H1 (cell line): Measurements from ENCODE around the gene ETNK1. TPM values are rescaled to one million over a fixed set of nuclear protein-coding genes. Genes with fewer than 3 reads are reported as not detected.
"Not testable (repeated sequence)": the region's sequence is repeated elsewhere in the genome, so short reads cannot be mapped to it uniquely, and the experiment has no call there.

Experiments
- CTCF ChIA-PET: fragments of 300-600 bp; sonication (Branson Sonifier 250); formaldehyde crosslinking; loops from one replicate; lab custom pipeline; 2021; ENCODE audit not compliant: partially characterized antibody; lab: Charles Lee
- POLR2A ChIA-PET: fragments of 300-600 bp; sonication (Branson Sonifier 250); formaldehyde crosslinking; loops from one replicate; lab custom pipeline; 2021; ENCODE audit warnings: inconsistent platforms; ENCODE audit not compliant: partially characterized antibody; lab: Charles Lee
- DNase-seq, 2 experiments: peaks; one replicate each; pipeline versions ENCODE4 v3.0.0 to v3.0.0-alpha.2; 2010 to 2022; ENCODE audit warnings: low spot score in 2 of 2, low read depth in 1 of 2, mixed read lengths in 1 of 2
- FAIRE-seq: peaks from 2 replicates; lab custom pipeline; 2011; peaks lifted over from hg19 to GRCh38; lab: Jason Lieb, UNC
- H2AFZ ChIP-seq: 2 replicates; pipeline ENCODE4 v1.8.1; 2012; ENCODE audit warnings: low read length, inconsistent platforms
- H2AK5ac ChIP-seq: 2 replicates; pipeline ENCODE4 v1.6.1; 2013; ENCODE audit warnings: low read depth, low read length
- H2BK120ac ChIP-seq: replicated peaks from 2 replicates; pipeline ENCODE3; 2013; ENCODE audit warnings: low read depth, low read length, inconsistent platforms
- H2BK12ac ChIP-seq: 2 replicates; pipeline ENCODE4 v1.6.1; 2013; ENCODE audit warnings: low read depth, low read length
- H2BK15ac ChIP-seq: 2 replicates; pipeline ENCODE4 v1.6.1; 2013; ENCODE audit warnings: low read length
- H2BK20ac ChIP-seq: 2 replicates; pipeline ENCODE4 v1.6.1; 2013; ENCODE audit warnings: low read length
- H2BK5ac ChIP-seq: 2 replicates; pipeline ENCODE4 v1.6.1; 2013; ENCODE audit warnings: low read depth, low read length
- H3K14ac ChIP-seq: 2 replicates; pipeline ENCODE4 v1.6.1; 2013; ENCODE audit warnings: inconsistent platforms; ENCODE audit not compliant: insufficient read length
- H3K18ac ChIP-seq: 2 replicates; pipeline ENCODE4 v1.6.1; 2013; ENCODE audit warnings: low read length; ENCODE audit errors: extremely low read depth
- H3K23ac ChIP-seq: 2 replicates; pipeline ENCODE4 v1.6.1; 2013; ENCODE audit warnings: inconsistent platforms; ENCODE audit not compliant: insufficient read length
- H3K23me2 ChIP-seq: 2 replicates; pipeline ENCODE4 v1.6.1; 2013; ENCODE audit warnings: low read depth, low read length
- H3K27ac ChIP-seq: 2 replicates; pipeline ENCODE4 v1.6.1; 2011; ENCODE audit warnings: low read depth, low read length, inconsistent platforms
- H3K27me3 ChIP-seq, 4 experiments: replicated peaks in 1 of 4; 1 replicate in 1 of 4; 2 replicates in 3 of 4; pipeline versions ENCODE4 v1.6.1 to v1.8.1; 2011 to 2013; ENCODE audit warnings: low read length in 3 of 4, mild to moderate bottlenecking in 3 of 4, inconsistent platforms in 2 of 4, mixed read lengths in 2 of 4, moderate library complexity in 1 of 4; ENCODE audit not compliant: control insufficient read depth in 3 of 4, insufficient read depth in 3 of 4; ENCODE audit errors: extremely low read depth in 1 of 4
- H3K36me3 ChIP-seq, 4 experiments: 2 replicates each; pipeline versions ENCODE4 v1.6.1 to v1.8.1; 2011 to 2013; ENCODE audit warnings: mild to moderate bottlenecking in 4 of 4, low read length in 3 of 4, moderate library complexity in 2 of 4, control low read depth in 1 of 4, inconsistent platforms in 1 of 4; ENCODE audit not compliant: insufficient read depth in 4 of 4, control insufficient read depth in 2 of 4
- H3K4ac ChIP-seq: replicated peaks from 2 replicates; pipeline ENCODE3; 2013; ENCODE audit warnings: low read length, low read depth, mixed read lengths, inconsistent platforms; ENCODE audit not compliant: insufficient read length
- H3K4me1 ChIP-seq, 4 experiments: replicated peaks in 1 of 4; 1 replicate in 1 of 4; 2 replicates in 3 of 4; pipeline versions ENCODE4 v1.6.1 to v1.8.1; 2011 to 2013; ENCODE audit warnings: low read length in 3 of 4, inconsistent platforms in 2 of 4, mixed read lengths in 1 of 4; ENCODE audit not compliant: insufficient read depth in 4 of 4, control insufficient read depth in 3 of 4
- H3K4me2 ChIP-seq, 2 experiments: 2 replicates each; pipeline versions ENCODE4 v1.6.1 to v1.8.1; 2011 to 2013; ENCODE audit warnings: low read depth in 2 of 2, low read length in 2 of 2, control low read depth in 1 of 2, inconsistent platforms in 1 of 2, mild to moderate bottlenecking in 1 of 2; ENCODE audit not compliant: insufficient read depth in 1 of 2
- H3K4me3 ChIP-seq, 4 experiments: fragments of 200-600, 300-600 bp in 1 of 4; sonication (generic), shearing (Covaris generic), sonication (Bioruptor Twin) in 1 of 4; 2 replicates each; pipeline versions ENCODE4 v1.5.1 to v1.8.1; 2011 to 2016; ENCODE audit warnings: low read length in 4 of 4, low read depth in 3 of 4, control low read depth in 2 of 4, inconsistent platforms in 2 of 4, mild to moderate bottlenecking in 2 of 4, mixed read lengths in 1 of 4, moderate library complexity in 1 of 4; ENCODE audit not compliant: insufficient read depth in 2 of 4; ENCODE audit errors: extremely low read depth in 1 of 4
- H3K56ac ChIP-seq: replicated peaks from 2 replicates; pipeline ENCODE3; 2013; ENCODE audit warnings: low read depth, mild to moderate bottlenecking, mixed read lengths, low read length, inconsistent platforms; ENCODE audit not compliant: insufficient read length
- H3K79me1 ChIP-seq: 2 replicates; pipeline ENCODE4 v1.6.1; 2013; ENCODE audit warnings: low read depth, low read length, control low read depth
- H3K79me2 ChIP-seq, 2 experiments: 2 replicates each; pipeline versions ENCODE4 v1.6.1 to v1.8.1; 2012 to 2013; ENCODE audit warnings: low read length in 2 of 2, mild to moderate bottlenecking in 2 of 2, inconsistent platforms in 1 of 2; ENCODE audit not compliant: insufficient read depth in 2 of 2, control insufficient read depth in 1 of 2
- H3K9ac ChIP-seq, 4 experiments: replicated peaks in 1 of 4; 1 replicate in 1 of 4; 2 replicates in 3 of 4; pipeline versions ENCODE4 v1.6.1 to v1.8.1; 2011 to 2013; ENCODE audit warnings: low read depth in 3 of 4, low read length in 3 of 4, control low read depth in 2 of 4, mild to moderate bottlenecking in 2 of 4, moderate library complexity in 2 of 4, inconsistent platforms in 1 of 4; ENCODE audit errors: extremely low read depth in 1 of 4
- H3K9me3 ChIP-seq, 2 experiments: 2 replicates each; pipeline versions ENCODE4 v1.6.1 to v1.8.1; 2012 to 2013; ENCODE audit warnings: mild to moderate bottlenecking in 2 of 2, moderate library complexity in 2 of 2, control low read depth in 1 of 2, inconsistent platforms in 1 of 2, low read depth in 1 of 2, low read length in 1 of 2, mixed read lengths in 1 of 2; ENCODE audit not compliant: insufficient read depth in 2 of 2
- H4K20me1 ChIP-seq, 2 experiments: replicated peaks in 1 of 2; 2 replicates each; pipeline versions ENCODE3 to v1.8.1; 2011 to 2013; ENCODE audit warnings: inconsistent platforms in 2 of 2, low read length in 2 of 2, mild to moderate bottlenecking in 1 of 2; ENCODE audit not compliant: insufficient read depth in 2 of 2, control insufficient read depth in 1 of 2
- H4K5ac ChIP-seq: 2 replicates; pipeline ENCODE4 v1.6.1; 2013; ENCODE audit warnings: low read length, low read depth, mixed read lengths, inconsistent platforms; ENCODE audit not compliant: insufficient read length
- H4K8ac ChIP-seq: 2 replicates; pipeline ENCODE4 v1.8.0; 2013; ENCODE audit warnings: mild to moderate bottlenecking, moderate library complexity, low read length, inconsistent platforms; ENCODE audit not compliant: insufficient read depth; ENCODE audit errors: extremely low read depth
- H4K91ac ChIP-seq: replicated peaks from 2 replicates; pipeline ENCODE3; 2013; ENCODE audit warnings: low read length, mixed read lengths, inconsistent platforms; ENCODE audit not compliant: insufficient read length
- WGBS, 2 experiments: shearing (Covaris generic) in 1 of 2; methylation state at CpG; one replicate each; pipeline versions ENCODE4 v1.1.6 to v1.1.7; 2013 to 2015; ENCODE audit warnings: low lambda C conversion rate in 2 of 2, mixed read lengths in 2 of 2, inconsistent platforms in 1 of 2, low coverage in 1 of 2, missing lambda C conversion rate in 1 of 2; ENCODE audit not compliant: insufficient replicate concordance in 2 of 2, insufficient coverage in 1 of 2, insufficient read length in 1 of 2; ENCODE audit errors: extremely low coverage in 1 of 2, missing lambda C conversion rate in 1 of 2; 5-methylcytosine and 5-hydroxymethylcytosine counted together
- polyA plus RNA-seq, 7 experiments: library from polyadenylated mRNA; depleted of rRNA in 3 of 7; stranded (reverse) in 5 of 7; unstranded in 2 of 7; fragments of >200 nt in 5 of 7; fragments of 200-250 nt in 2 of 7; gene quantifications; 1 replicate in 5 of 7; 2 replicates in 1 of 7; 4 replicates in 1 of 7; pipeline versions ENCODE4 v1.2.1 to v1.2.3, GENCODE V29; 2011 to 2013; ENCODE audit warnings: missing spikeins in 2 of 7, mixed read lengths in 2 of 7
- total RNA-seq: library from RNA; stranded (reverse); fragmentation: NEBNext Ultra II Directional; extraction: Animal tissue kit (Norgen Biotek cat#: 25700); gene quantifications from 2 replicates; pipeline ENCODE4 v1.2.1, GENCODE V29; 2021

ETNK1 gene
- total and polyA plus RNA-seq, 2 of the 8 experiments (the other 6 are each of a cell fraction or from before 2014, with no cell fraction given), result 11.6 to 82.7 TPM

DNA sequence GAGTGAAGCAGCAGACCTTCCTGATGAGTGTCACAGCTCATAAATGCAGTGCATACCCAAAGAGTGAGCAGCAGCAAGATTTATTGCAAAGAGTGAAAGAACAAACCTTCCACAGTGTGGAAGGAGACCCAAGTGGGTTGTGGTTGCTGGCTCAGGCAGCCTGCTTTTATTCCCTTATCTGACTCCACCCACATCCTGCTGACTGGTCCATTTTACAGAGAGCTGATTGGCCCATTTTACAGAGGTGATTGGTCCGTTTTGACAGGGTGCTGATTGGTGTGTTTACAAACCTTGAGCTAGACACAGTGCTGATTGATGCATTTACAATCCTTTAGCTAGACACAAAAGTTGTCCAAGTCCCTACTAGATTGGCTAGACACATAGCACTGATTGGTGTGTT lies 67.5 kb downstream of the ETNK1 start:
- not testable (repeated sequence) for H2BK5ac ChIP-seq, H3K18ac ChIP-seq, H3K14ac ChIP-seq, H2BK15ac ChIP-seq, H3K4me2 ChIP-seq, H3K79me2 ChIP-seq, H3K27me3 ChIP-seq, H2BK120ac ChIP-seq, H3K4me3 ChIP-seq, H3K79me1 ChIP-seq, H3K4me1 ChIP-seq, H3K56ac ChIP-seq, H4K20me1 ChIP-seq, H3K27ac ChIP-seq, H3K23me2 ChIP-seq, H4K8ac ChIP-seq, FAIRE-seq, H2AFZ ChIP-seq, H4K91ac ChIP-seq, H4K5ac ChIP-seq, H3K4ac ChIP-seq, H2AK5ac ChIP-seq, H2BK20ac ChIP-seq, H3K9ac ChIP-seq, H2BK12ac ChIP-seq, H3K23ac ChIP-seq, DNase-seq
- 90% methylated on average over 1 of the region's 1 CpG; no CpG with 5 or more reads in 1 of the 2 experiments for WGBS, 2 experiments
- Histone ChIP-seq H3K9me3 (peaks cover 12 to 18% of the 10 kb centered on the region in 2 experiments), H3K36me3 (peaks cover 0 to 10% (median 0%) of the 10 kb centered on the region in 4 experiments; a peak in 2 of 8 replicates)
- ChIA-PET POLR2A (interaction anchor here (1.2 kb wide), 1 partner anchor 16 kb away, joined by 4 read pairs; no protein-coding TSS in a partner anchor), CTCF (interaction anchor here (1.0 kb wide), 2 partner anchors 8 to 11 kb away, joined by 3 read pairs; no protein-coding TSS in a partner anchor)
